ENCODE results near the gene HES6.

- TF ChIP-seq CTCF (conservative IDR thresholded peaks at IDR 0.05 in 1 of 2, IDR thresholded peaks at IDR 0.05 in 1 of 2; ENCODE audit: low read depth in 1 of 2, low read length in 2 of 2) = no peak
- TF ChIP-seq EZH2 (IDR thresholded peaks at IDR 0.05; ENCODE audit: low read length, missing control alignments) = no peak
Measured at GRCh38 chr2:238220274-238220891, 19.5 kb downstream of the HES6 start.

Measured in fibroblast of lung (primary cell).